Endodermal cell (in vitro differentiated cells): ENCODE results near the gene FAM163A. TPM values are rescaled to one million over a fixed set of nuclear protein-coding genes. Genes with fewer than 3 reads are reported as not detected.

Source experiments
- DNase-seq: peaks from one replicate; pipeline ENCODE4 v3.0.0-alpha.2; 2017
- H3K27ac ChIP-seq: 2 replicates; pipeline ENCODE4 v1.5.1; 2013; ENCODE audit warnings: mild to moderate bottlenecking, low read depth, low read length, moderate library complexity
- H3K27me3 ChIP-seq: 2 replicates; pipeline ENCODE4 v1.6.1; 2013; ENCODE audit warnings: mild to moderate bottlenecking, low read length, moderate library complexity; ENCODE audit not compliant: insufficient read depth, control insufficient read depth, poor library complexity, severe bottlenecking
- H3K36me3 ChIP-seq: 2 replicates; pipeline ENCODE4 v1.7.0; 2013; ENCODE audit warnings: mild to moderate bottlenecking, low read length, moderate library complexity; ENCODE audit not compliant: control insufficient read depth, insufficient read depth
- H3K4me1 ChIP-seq: one replicate; pipeline ENCODE4 v1.7.0; 2013; ENCODE audit warnings: low read length; ENCODE audit not compliant: control insufficient read depth, insufficient read depth
- H3K4me3 ChIP-seq: 2 replicates; pipeline ENCODE4 v1.5.1; 2013; ENCODE audit warnings: mild to moderate bottlenecking, low read length, moderate library complexity
- H3K9ac ChIP-seq: 2 replicates; pipeline ENCODE4 v1.6.1; 2013; ENCODE audit warnings: mild to moderate bottlenecking, low read length, moderate library complexity; ENCODE audit not compliant: poor library complexity, severe bottlenecking; ENCODE audit errors: extremely low read depth
- H3K9me3 ChIP-seq: 2 replicates; pipeline ENCODE4 v1.6.1; 2013; ENCODE audit warnings: mild to moderate bottlenecking, low read length, moderate library complexity; ENCODE audit not compliant: control insufficient read depth
- H3K27ac Mint-ChIP-seq: 2 replicates; pipeline ENCODE4 v1.8.0; 2020; ENCODE audit warnings: mixed read lengths
- H3K27me3 Mint-ChIP-seq: 2 replicates; pipeline ENCODE4 v1.8.0; 2021; ENCODE audit warnings: mild to moderate bottlenecking, mixed read lengths; ENCODE audit not compliant: insufficient read depth
- H3K36me3 Mint-ChIP-seq: 2 replicates; pipeline ENCODE4 v1.8.0; 2020; ENCODE audit warnings: low read depth, mixed read lengths
- H3K4me1 Mint-ChIP-seq: 2 replicates; pipeline ENCODE4 v1.8.0; 2020; ENCODE audit warnings: mixed read lengths
- H3K4me3 Mint-ChIP-seq: 2 replicates; pipeline ENCODE4 v1.8.0; 2020; ENCODE audit warnings: mild to moderate bottlenecking, moderate library complexity, mixed read lengths
- H3K9me3 Mint-ChIP-seq: 2 replicates; pipeline ENCODE4 v1.8.0; 2020; ENCODE audit warnings: mild to moderate bottlenecking, mixed read lengths
- WGBS, 2 experiments: methylation state at CpG; one replicate each; pipeline versions ENCODE4 v1.1.5 to v1.1.7; 2013; ENCODE audit warnings: missing lambda C conversion rate in 2 of 2, mixed read lengths in 1 of 2; ENCODE audit not compliant: insufficient coverage in 1 of 2, insufficient read length in 1 of 2; 5-methylcytosine and 5-hydroxymethylcytosine counted together
- total RNA-seq, 2 donors: library from RNA; stranded (reverse); fragmentation: NEBNext Ultra II Directional in 1 of 2; extraction: Animal tissue kit (Norgen Biotek cat#: 25700) in 1 of 2; gene quantifications; 2 replicates in 1 of 2; 3 replicates in 1 of 2; pipeline ENCODE4 v1.2.1, GENCODE V29; 2021
- TF ChIP-seq, protein P1 (sequence below): fragments of 200-600 bp; sonication (generic); conservative IDR thresholded peaks from 2 replicates; pipeline ENCODE4 v1.5.0; 2021; ENCODE audit warnings: antibody characterized with exemption, mild to moderate bottlenecking

Gene FAM163A
- total RNA-seq, 2 donors from 2014 or later, result not detected

GRCh38 chr1:179779645-179780272 is 36.7 kb downstream of the FAM163A start:
- no peak for DNase-seq
- Histone ChIP-seq H3K27ac (no peak overlapping the region), H3K4me3 (no peak overlapping the region), H3K27me3 (no peaks in the 10 kb centered on the region), H3K4me1 (no peaks in the 10 kb centered on the region), H3K9ac (no peak overlapping the region), H3K36me3 (no peaks in the 10 kb centered on the region), H3K9me3 (no peaks in the 10 kb centered on the region)
- Mint-ChIP-seq H3K9me3 (no peaks in the 10 kb centered on the region), H3K27me3 (no peaks in the 10 kb centered on the region), H3K27ac (no peak overlapping the region), H3K4me3 (no peak overlapping the region), H3K4me1 (no peaks in the 10 kb centered on the region), H3K36me3 (no peaks in the 10 kb centered on the region)
- WGBS, 2 experiments, result 100% methylated on average over 2 of the region's 2 CpGs; no CpG with 5 or more reads in 1 of the 2 experiments
- TF ChIP-seq, protein P1, sequence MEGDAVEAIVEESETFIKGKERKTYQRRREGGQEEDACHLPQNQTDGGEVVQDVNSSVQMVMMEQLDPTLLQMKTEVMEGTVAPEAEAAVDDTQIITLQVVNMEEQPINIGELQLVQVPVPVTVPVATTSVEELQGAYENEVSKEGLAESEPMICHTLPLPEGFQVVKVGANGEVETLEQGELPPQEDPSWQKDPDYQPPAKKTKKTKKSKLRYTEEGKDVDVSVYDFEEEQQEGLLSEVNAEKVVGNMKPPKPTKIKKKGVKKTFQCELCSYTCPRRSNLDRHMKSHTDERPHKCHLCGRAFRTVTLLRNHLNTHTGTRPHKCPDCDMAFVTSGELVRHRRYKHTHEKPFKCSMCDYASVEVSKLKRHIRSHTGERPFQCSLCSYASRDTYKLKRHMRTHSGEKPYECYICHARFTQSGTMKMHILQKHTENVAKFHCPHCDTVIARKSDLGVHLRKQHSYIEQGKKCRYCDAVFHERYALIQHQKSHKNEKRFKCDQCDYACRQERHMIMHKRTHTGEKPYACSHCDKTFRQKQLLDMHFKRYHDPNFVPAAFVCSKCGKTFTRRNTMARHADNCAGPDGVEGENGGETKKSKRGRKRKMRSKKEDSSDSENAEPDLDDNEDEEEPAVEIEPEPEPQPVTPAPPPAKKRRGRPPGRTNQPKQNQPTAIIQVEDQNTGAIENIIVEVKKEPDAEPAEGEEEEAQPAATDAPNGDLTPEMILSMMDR, result no peak

- Mint-ChIP-seq H3K27ac (no peak overlapping the region), H3K4me3 (no peak overlapping the region), H3K27me3 (no peaks in the 10 kb centered on the region), H3K9me3 (no peaks in the 10 kb centered on the region), H3K4me1 (no peaks in the 10 kb centered on the region), H3K36me3 (no peaks in the 10 kb centered on the region)
- Histone ChIP-seq H3K4me3 (no peak overlapping the region), H3K9me3 (no peaks in the 10 kb centered on the region), H3K36me3 (no peaks in the 10 kb centered on the region), H3K27ac (no peak overlapping the region), H3K27me3 (no peaks in the 10 kb centered on the region), H3K4me1 (no peaks in the 10 kb centered on the region), H3K9ac (no peak overlapping the region)
- WGBS, 2 experiments, result 90 to 94% methylated on average over 3 to 10 of the region's 10 CpGs
- no peak for DNase-seq
- TF ChIP-seq, protein P1, result no peak
Observed at GRCh38 chr1:179781962-179782361, 38.9 kb downstream of the FAM163A start.

DNA sequence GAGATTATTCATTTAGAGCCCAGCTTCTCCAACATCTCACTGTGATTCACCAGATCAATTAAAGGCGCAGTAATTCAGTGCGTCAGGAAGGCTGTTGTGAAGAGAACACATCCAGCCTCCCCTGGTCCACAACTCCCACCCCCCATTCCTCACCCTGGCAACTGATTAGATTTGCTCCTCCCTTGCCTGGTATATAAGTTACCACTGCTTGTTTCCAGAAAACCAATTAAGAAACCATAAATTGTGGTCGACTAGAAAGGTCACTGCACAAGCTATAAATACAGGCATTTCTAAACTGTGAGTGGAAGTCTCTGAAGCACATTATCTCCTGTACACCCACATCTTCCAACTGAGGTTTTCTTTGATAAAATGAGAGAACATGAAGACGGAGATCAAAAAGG is 41.9 kb downstream of the FAM163A start:
- no peaks in the 10 kb centered on the region for H3K9me3 ChIP-seq

More for the DNA sequence above, 41.9 kb downstream of the FAM163A start:
- Histone ChIP-seq H3K27me3 (no peaks in the 10 kb centered on the region), H3K27ac (no peak overlapping the region), H3K9ac (no peak overlapping the region), H3K36me3 (no peaks in the 10 kb centered on the region), H3K4me1 (peaks cover 4% of the 10 kb centered on the region), H3K4me3 (no peak overlapping the region)
- 92 to 95% methylated on average over 3 to 4 of the region's 4 CpGs for WGBS, 2 experiments
- DNase-seq, result no peak
- TF ChIP-seq, protein P1, result no peak
- H3K27me3 Mint-ChIP-seq, result no peaks in the 10 kb centered on the region
- H3K4me3 Mint-ChIP-seq, result no peak overlapping the region
- peaks cover 15% of the 10 kb centered on the region for H3K4me1 Mint-ChIP-seq
- no peaks in the 10 kb centered on the region for H3K36me3 Mint-ChIP-seq
- no peak overlapping the region for H3K27ac Mint-ChIP-seq
- H3K9me3 Mint-ChIP-seq, result no peaks in the 10 kb centered on the region
